K562 (cell line): ENCODE measurements around the gene SCGB1D1. TPM values are rescaled to one million over a fixed set of nuclear protein-coding genes. Genes with fewer than 3 reads are reported as not detected.
A peak's percentile ranks its signal among the peaks of the same experiment; 100 is the strongest.

Source experiments
- ATAC-seq: fragments of 200-7000 bp; cut with Tn5 transposase; 3 replicates; pipeline ENCODE4 v1.9.1; 2020; ENCODE audit warnings: moderate library complexity
- BruUV-seq: library from RNA; stranded (reverse); fragments of 400-500 nt; replicated peaks from 2 replicates; lab custom pipeline; 2021; lab: Mats Ljungman, UMichigan
- CTCF ChIA-PET: fragments of 300-600 bp; formaldehyde crosslinking; extraction: SDS; loops from one replicate; lab custom pipeline; 2021; ENCODE audit warnings: low intra/inter-chr PET ratio; lab: Yijun Ruan, JAX
- POLR2A ChIA-PET: fragments of 300-600, 350-650 bp; sonication (Branson Sonifier 250); formaldehyde crosslinking; extraction: SDS; loops from one replicate; lab custom pipeline; 2021; ENCODE audit warnings: antibody characterized with exemption, inconsistent platforms; lab: Yijun Ruan, JAX
- DNase-seq, 4 experiments: peaks; one replicate each; pipeline versions ENCODE4 v3.0.0 to v3.0.0-alpha.2; 2011 to 2018; ENCODE audit warnings: low spot score in 3 of 4, mixed read lengths in 3 of 4; ENCODE audit errors: extremely low read depth in 1 of 4
- FAIRE-seq: peaks from 2 replicates; lab custom pipeline; 2011; peaks lifted over from hg19 to GRCh38; lab: Jason Lieb, UNC
- H2AFZ ChIP-seq: 2 replicates; pipeline ENCODE4 v1.6.0; 2011; ENCODE audit warnings: low read depth, low read length, control low read depth, inconsistent platforms
- H3K27ac ChIP-seq: fragments of 200-600 bp; 3 replicates; pipeline ENCODE4 v1.8.0; 2011; ENCODE audit warnings: low read depth, mild to moderate bottlenecking, control low read depth, inconsistent platforms, low read length, moderate library complexity, mixed read lengths; ENCODE audit errors: extremely low read depth
- H3K27me3 ChIP-seq, 2 experiments: fragments of 300-600 bp in 1 of 2; 2 replicates in 1 of 2; 3 replicates in 1 of 2; pipeline versions ENCODE4 v1.6.0 to v1.8.0; 2011; ENCODE audit warnings: inconsistent platforms in 2 of 2, low read length in 2 of 2, mild to moderate bottlenecking in 1 of 2, mixed read lengths in 1 of 2, moderate library complexity in 1 of 2; ENCODE audit not compliant: control insufficient read depth in 2 of 2, insufficient read depth in 2 of 2
- H3K36me3 ChIP-seq: fragments of 300-600 bp; 3 replicates; pipeline ENCODE4 v1.8.0; 2011; ENCODE audit warnings: mild to moderate bottlenecking, low read length, inconsistent platforms; ENCODE audit not compliant: control insufficient read depth, insufficient read depth
- H3K4me1 ChIP-seq, 2 experiments: fragments of 200-600 bp in 1 of 2; replicated peaks in 1 of 2; 2 replicates in 1 of 2; 3 replicates in 1 of 2; pipeline versions ENCODE4 v1.5.1 to v1.8.0; 2011; ENCODE audit warnings: inconsistent platforms in 2 of 2, low read length in 2 of 2, mild to moderate bottlenecking in 1 of 2, mixed read lengths in 1 of 2, moderate library complexity in 1 of 2; ENCODE audit not compliant: control insufficient read depth in 2 of 2, insufficient read depth in 2 of 2
- H3K4me2 ChIP-seq: 2 replicates; pipeline ENCODE4 v1.6.1; 2011; ENCODE audit warnings: low read length, control low read depth, inconsistent platforms, mixed read lengths; ENCODE audit not compliant: insufficient read depth
- H3K4me3 ChIP-seq: fragments of 200-600 bp; sonication (generic), shearing (Covaris generic); 2 replicates; pipeline ENCODE4 v1.5.1; 2016; ENCODE audit warnings: control low read depth, inconsistent platforms
- H3K79me2 ChIP-seq: fragments of 200-600 bp; 3 replicates; pipeline ENCODE4 v1.8.0; 2011; ENCODE audit warnings: low read length, inconsistent platforms; ENCODE audit not compliant: control insufficient read depth, insufficient read depth
- H3K9ac ChIP-seq, 2 experiments: 2 replicates each; pipeline versions ENCODE4 v1.6.0 to v1.6.1; 2011; ENCODE audit warnings: low read depth in 2 of 2, low read length in 2 of 2, control low read depth in 1 of 2, inconsistent platforms in 1 of 2, mild to moderate bottlenecking in 1 of 2, mixed read lengths in 1 of 2; ENCODE audit not compliant: insufficient read depth in 1 of 2
- H3K9me1 ChIP-seq: one replicate; pipeline ENCODE4 v1.6.0; 2011; ENCODE audit warnings: inconsistent platforms, mild to moderate bottlenecking, low read length, moderate library complexity; ENCODE audit not compliant: control insufficient read depth, insufficient read depth
- H3K9me3 ChIP-seq: replicated peaks from 2 replicates; pipeline ENCODE4 v1.5.1; 2011; ENCODE audit warnings: low read depth, low read length, inconsistent platforms; ENCODE audit not compliant: control insufficient read depth, insufficient read depth
- H4K20me1 ChIP-seq: replicated peaks from 2 replicates; pipeline ENCODE4 v1.6.1; 2011; ENCODE audit warnings: low read length, inconsistent platforms, mixed read lengths; ENCODE audit not compliant: control insufficient read depth, insufficient read depth
- BRCA1 ChIP-seq, 2 experiments: fragments of 450-650 bp in 1 of 2; sonication (generic) in 1 of 2; formaldehyde crosslinking in 1 of 2; IDR thresholded peaks; 2 replicates each; pipeline versions ENCODE4 v1.5.0 to v1.6.1; 2017 to 2020; ENCODE audit warnings: mild to moderate bottlenecking in 1 of 2, missing genetic modification reagents in 1 of 2
- EHMT2 ChIP-seq: fragments of 450-650 bp; IDR thresholded peaks from 2 replicates; pipeline ENCODE4 v1.6.1; 2018; ENCODE audit warnings: antibody characterized with exemption
- MIER1 ChIP-seq: fragments of 450-650 bp; IDR thresholded peaks from 2 replicates; pipeline ENCODE4 v1.6.1; 2016; ENCODE audit warnings: antibody characterized with exemption, mild to moderate bottlenecking, low read depth
- RBBP5 ChIP-seq: fragments of 200-600 bp; sonication (generic); IDR thresholded peaks from 2 replicates; pipeline ENCODE4 v1.6.1; 2012; ENCODE audit warnings: borderline replicate concordance, mild to moderate bottlenecking, low read length, control low read depth, inconsistent platforms; ENCODE audit not compliant: insufficient read depth, poor library complexity, severe bottlenecking
- REST ChIP-seq, 2 experiments: fragments of 450-650 bp; formaldehyde crosslinking in 1 of 2; IDR thresholded peaks; 2 replicates each; pipeline versions ENCODE4 v1.4.0 to v1.6.1; 2014 to 2020; ENCODE audit warnings: mild to moderate bottlenecking in 2 of 2, borderline replicate concordance in 1 of 2, low read depth in 1 of 2
- TEAD1 ChIP-seq, 2 experiments: fragments of 450-650 bp in 1 of 2; sonication (generic) in 1 of 2; formaldehyde crosslinking; IDR thresholded peaks; 2 replicates each; pipeline versions ENCODE4 v1.4.0 to v1.8.0; 2020 to 2022; ENCODE audit warnings: mild to moderate bottlenecking in 2 of 2, missing genetic modification reagents in 1 of 2
- TEAD2 ChIP-seq: fragments of 450-650 bp; IDR thresholded peaks from 2 replicates; pipeline ENCODE4 v1.6.1; 2016; ENCODE audit warnings: missing genetic modification characterization, control low read depth, missing compliant biosample characterization
- TEAD4 ChIP-seq, 2 experiments: sonication (generic) in 1 of 2; formaldehyde crosslinking in 1 of 2; IDR thresholded peaks; 2 replicates each; pipeline versions ENCODE4 v1.6.1 to v1.8.0; 2012 to 2022; ENCODE audit warnings: borderline replicate concordance in 1 of 2, inconsistent platforms in 1 of 2, low read length in 1 of 2, mild to moderate bottlenecking in 1 of 2, missing genetic modification reagents in 1 of 2
- WGBS: fragments of 100-300 bp; shearing (Covaris generic); methylation state at CpG from one replicate; pipeline ENCODE4 v1.1.6; 2016; ENCODE audit warnings: low coverage, mixed read lengths; ENCODE audit not compliant: insufficient coverage; ENCODE audit errors: missing lambda C conversion rate; 5-methylcytosine and 5-hydroxymethylcytosine counted together
- in situ Hi-C: fragments of 300-500 bp; cut with MboI; formaldehyde crosslinking; loops from 4 replicates; pipeline ENCODE4 v1.15.0; 2018; ENCODE audit warnings: inconsistent platforms, mixed read lengths
- intact Hi-C: fragments of 100-400 bp; cut with micrococcal nuclease; formaldehyde crosslinking; loops from 2 replicates; pipeline ENCODE4 v1.14.2; 2022
- polyA plus RNA-seq, 8 experiments: library from polyadenylated mRNA; depleted of rRNA in 4 of 8; stranded (reverse) in 5 of 8; unstranded in 3 of 8; fragments of >200 nt; fragmentation: Nextera tagmentation in 2 of 8; fragmentation: Illumina TruSeq in 1 of 8; extraction: Ambion mirVana in 2 of 8; extraction: Trizol in 1 of 8; gene quantifications; 2 replicates each; pipeline versions ENCODE4 v1.2.1 to v1.2.3, GENCODE V29; 2011 to 2014; ENCODE audit warnings: inconsistent platforms in 1 of 8, missing spikeins in 1 of 8
- total RNA-seq, 7 experiments: library from RNA; depleted of rRNA in 6 of 7; stranded (reverse); fragments of >200 nt in 6 of 7; fragmentation: Illumina TruSeq in 2 of 7; extraction: Trizol in 2 of 7; gene quantifications; 2 replicates each; pipeline versions ENCODE4 v1.2.1 to v1.2.3, GENCODE V29; 2011 to 2021; ENCODE audit warnings: low replicate concordance in 1 of 7

Gene SCGB1D1
- total and polyA plus RNA-seq, 9 of the 15 experiments (the other 6 are each of a cell fraction or from before 2014, with no cell fraction given), result not detected

- H3K27me3 ChIP-seq, result peaks cover 21 to 52% of the 10 kb centered on the region in 2 experiments
- H3K9ac ChIP-seq, result no peak overlapping the region
- H2AFZ ChIP-seq, result no peak overlapping the region
- H3K4me3 ChIP-seq, result no peak overlapping the region
- in situ Hi-C loops, result no loop called here
- H3K9me3 ChIP-seq, result no peaks in the 10 kb centered on the region
- no peaks in the 10 kb centered on the region for H3K9me1 ChIP-seq
- no TSS peak for BruUV-seq
- H3K27ac ChIP-seq, result no peak overlapping the region
- peak; percentile 51; the same call in 1 of the 3 replicates for ATAC-seq
- POLR2A ChIA-PET, result interaction anchor here (0.7 kb wide), 1 partner anchor 11 kb away, joined by 3 read pairs; no protein-coding TSS in a partner anchor
- FAIRE-seq, result no peak
- 0% methylated on average over 4 of the region's 4 CpGs for WGBS
- no peaks in the 10 kb centered on the region for H3K79me2 ChIP-seq
- no peaks in the 10 kb centered on the region for H3K36me3 ChIP-seq
- TF ChIP-seq REST (IDR thresholded peaks at IDR 0.05; ENCODE audit: borderline replicate concordance) (peak; percentile 95), REST (CRISPR knock-in tag; IDR thresholded peaks at IDR 0.05; ENCODE audit: low read depth) (peak; percentile 80), BRCA1 (IDR thresholded peaks at IDR 0.05) (no peak), BRCA1 (CRISPR knock-in tag; IDR thresholded peaks at IDR 0.05) (no peak), TEAD1 (CRISPR knock-in tag; IDR thresholded peaks at IDR 0.05) (peak in 1 of 2 experiments; percentile 81; a peak in 1 of 4 replicates), TEAD2 (0 out of 2 replicates have a peak, but pooled peaks have one; percentile 52), TEAD4 (IDR thresholded peaks at IDR 0.05; ENCODE audit: low read length) (peak; percentile 76), TEAD4 (CRISPR knock-in tag; IDR thresholded peaks at IDR 0.05; ENCODE audit: borderline replicate concordance) (peak; percentile 79; the same call in 1 of the 2 replicates), RBBP5 (no peak), MIER1 (peak; percentile 89), EHMT2 (peak; percentile 93)
- DNase-seq, result peak in 3 of 4 experiments; percentile 13 to 32 (median 24)
- no peak overlapping the region for H3K4me2 ChIP-seq
- H4K20me1 ChIP-seq, result 0 out of 2 replicates have a peak, but pooled peaks cover 4% of the 10 kb centered on the region
- CTCF ChIA-PET, result no interaction called here
- H3K4me1 ChIP-seq, result no peaks in the 10 kb centered on the region; a peak in 1 of 5 replicates
- intact Hi-C loops, result no loop called here
These were observed 3.9 kb downstream of the SCGB1D1 start for GRCh38 chr11:62193952-62194351.
